AG08395 (cell line): Measurements from ENCODE around the gene KCTD21.

Source experiments
- DNase-seq: peaks from one replicate; pipeline ENCODE4 v3.0.0; 2012; ENCODE audit warnings: mixed read lengths, low spot score

Gene KCTD21

GRCh38 chr11:78200553-78200952 is 12.1 kb upstream of the KCTD21 start:
- DNase-seq = no peak

GRCh38 chr11:78200061-78200460 is 11.6 kb upstream of the KCTD21 start:
- DNase-seq = no peak

GRCh38 chr11:78199653-78200015 is 11.2 kb upstream of the KCTD21 start:
- DNase-seq = no peak

GRCh38 chr11:78199015-78199652 is 10.7 kb upstream of the KCTD21 start:
- no peak for DNase-seq

- DNase-seq = no peak
These were observed 9.4 kb upstream of the KCTD21 start for GRCh38 chr11:78197816-78198215.

GRCh38 chr11:78196661-78197091 is 8.2 kb upstream of the KCTD21 start:
- no peak for DNase-seq

GRCh38 chr11:78195917-78196560 is 7.6 kb upstream of the KCTD21 start:
- DNase-seq = no peak

GRCh38 chr11:78194490-78194889 is 6.1 kb upstream of the KCTD21 start:
- DNase-seq = no peak

GRCh38 chr11:78193806-78194205 is 5.4 kb upstream of the KCTD21 start:
- DNase-seq = no peak

GRCh38 chr11:78192911-78193351 is 4.5 kb upstream of the KCTD21 start:
- DNase-seq = no peak

GRCh38 chr11:78192223-78192719 is 3.8 kb upstream of the KCTD21 start:
- no peak for DNase-seq

GRCh38 chr11:78190871-78191538 is 2.6 kb upstream of the KCTD21 start:
- DNase-seq = no peak

GRCh38 chr11:78190374-78190773 is 1.9 kb upstream of the KCTD21 start:
- DNase-seq = no peak

GRCh38 chr11:78189851-78190250 is 1.4 kb upstream of the KCTD21 start:
- DNase-seq = no peak

GRCh38 chr11:78189174-78189724 is 823 bp upstream of the KCTD21 start:
- no peak for DNase-seq

- DNase-seq = peak; percentile 53
These were observed 800 bp downstream of the KCTD21 start for GRCh38 chr11:78187366-78188285.

GRCh38 chr11:78181185-78181584 is 7.2 kb downstream of the KCTD21 start:
- no peak for DNase-seq

GRCh38 chr11:78180751-78181150 is 7.7 kb downstream of the KCTD21 start:
- no peak for DNase-seq

GRCh38 chr11:78179459-78180071 is 8.9 kb downstream of the KCTD21 start:
- no peak for DNase-seq

- no peak for DNase-seq
These were observed 11.2 kb downstream of the KCTD21 start for GRCh38 chr11:78177216-78177615.

GRCh38 chr11:78176605-78177141 is 11.8 kb downstream of the KCTD21 start:
- no peak for DNase-seq
